ENCODE data around the gene PHACTR1.

The PHACTR1 gene

DNA sequence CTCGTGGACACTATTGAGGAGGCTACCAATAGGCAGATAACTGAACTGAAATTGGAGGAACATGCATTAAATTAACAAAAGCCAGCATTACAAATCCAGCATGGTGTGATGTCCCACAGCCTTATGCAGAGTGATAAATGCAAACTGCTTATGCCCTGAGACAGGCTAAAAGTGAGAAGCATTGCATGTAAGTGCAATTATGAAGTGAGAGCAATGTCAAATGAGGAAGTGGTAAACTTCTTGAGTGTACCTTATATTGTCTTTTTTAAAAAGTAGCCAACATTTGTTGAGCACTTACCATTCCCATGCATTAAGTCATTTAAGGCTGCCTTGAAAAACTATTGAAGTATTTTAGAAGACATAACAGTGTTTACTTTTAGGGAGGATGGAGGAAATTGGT, 399.6 kb downstream of the PHACTR1 start:
- ChIA-PET CTCF (interaction anchor here (0.7 kb wide), 1 partner anchor 472 kb away, joined by 3 read pairs; no protein-coding TSS in a partner anchor), POLR2A (ENCODE audit: low non-redundant PET) (no interaction called here)
- no peak overlapping the region for H3K27ac ChIP-seq
- TF ChIP-seq, protein P1, sequence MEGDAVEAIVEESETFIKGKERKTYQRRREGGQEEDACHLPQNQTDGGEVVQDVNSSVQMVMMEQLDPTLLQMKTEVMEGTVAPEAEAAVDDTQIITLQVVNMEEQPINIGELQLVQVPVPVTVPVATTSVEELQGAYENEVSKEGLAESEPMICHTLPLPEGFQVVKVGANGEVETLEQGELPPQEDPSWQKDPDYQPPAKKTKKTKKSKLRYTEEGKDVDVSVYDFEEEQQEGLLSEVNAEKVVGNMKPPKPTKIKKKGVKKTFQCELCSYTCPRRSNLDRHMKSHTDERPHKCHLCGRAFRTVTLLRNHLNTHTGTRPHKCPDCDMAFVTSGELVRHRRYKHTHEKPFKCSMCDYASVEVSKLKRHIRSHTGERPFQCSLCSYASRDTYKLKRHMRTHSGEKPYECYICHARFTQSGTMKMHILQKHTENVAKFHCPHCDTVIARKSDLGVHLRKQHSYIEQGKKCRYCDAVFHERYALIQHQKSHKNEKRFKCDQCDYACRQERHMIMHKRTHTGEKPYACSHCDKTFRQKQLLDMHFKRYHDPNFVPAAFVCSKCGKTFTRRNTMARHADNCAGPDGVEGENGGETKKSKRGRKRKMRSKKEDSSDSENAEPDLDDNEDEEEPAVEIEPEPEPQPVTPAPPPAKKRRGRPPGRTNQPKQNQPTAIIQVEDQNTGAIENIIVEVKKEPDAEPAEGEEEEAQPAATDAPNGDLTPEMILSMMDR (conservative IDR thresholded peaks at IDR 0.05; ENCODE audit: low read depth): no peak
- no peak for DNase-seq (ENCODE audit: low spot score)

DNA sequence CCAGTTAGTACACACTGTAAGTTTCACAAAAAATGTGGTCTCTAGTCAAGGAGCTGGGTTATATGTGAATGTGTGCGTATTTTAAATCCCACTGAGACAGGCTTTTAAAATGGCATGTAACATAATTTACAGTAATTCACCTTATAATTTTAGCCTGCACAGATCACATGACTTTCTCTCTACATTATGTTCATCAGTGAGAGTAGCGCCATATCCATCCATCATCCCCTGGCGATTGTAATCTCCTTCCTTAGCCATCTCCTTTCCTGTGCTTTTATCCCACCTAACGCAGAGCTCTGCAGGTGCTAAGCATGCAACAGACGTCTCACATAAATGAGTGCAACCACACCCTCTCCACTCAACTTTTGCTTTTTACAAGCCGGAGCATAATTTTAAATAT, 401.0 kb downstream of the PHACTR1 start:
- TF ChIP-seq, protein P1 (conservative IDR thresholded peaks at IDR 0.05; ENCODE audit: low read depth): no peak
- no peak overlapping the region for H3K27ac ChIP-seq
- no peak for DNase-seq (ENCODE audit: low spot score)
- POLR2A ChIA-PET (ENCODE audit: low non-redundant PET): no interaction called here
- CTCF ChIA-PET: interaction anchor here (0.6 kb wide), 1 partner anchor 15 kb away, joined by 3 read pairs; no protein-coding TSS in a partner anchor

DNA sequence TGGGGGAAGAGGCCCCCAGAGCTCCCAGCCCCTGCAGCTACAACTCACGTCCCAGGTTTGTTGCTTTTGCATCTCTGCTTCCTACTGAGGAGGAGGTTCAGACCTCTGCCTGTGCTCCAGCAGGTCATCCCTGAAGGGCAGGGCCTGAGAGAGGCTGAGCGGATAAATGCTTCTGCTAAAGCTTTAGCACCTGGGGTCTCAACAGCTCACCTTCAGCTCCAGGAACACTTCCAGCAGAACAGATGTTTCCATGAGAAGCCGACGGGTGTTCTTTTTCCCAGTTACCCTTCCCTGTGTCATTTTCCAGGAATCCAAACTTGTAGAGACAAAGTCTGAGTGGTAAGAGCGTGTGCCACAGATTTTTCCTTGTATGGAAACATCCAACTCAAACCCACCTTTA, 403.0 kb downstream of the PHACTR1 start:
- H3K27ac ChIP-seq: no peak overlapping the region
- ChIA-PET POLR2A (ENCODE audit: low non-redundant PET) (no interaction called here), CTCF (interaction anchor here (0.8 kb wide), 1 partner anchor 129 kb away, joined by 3 read pairs; no protein-coding TSS in a partner anchor)
- TF ChIP-seq, protein P1 (conservative IDR thresholded peaks at IDR 0.05; ENCODE audit: low read depth): no peak
- DNase-seq (ENCODE audit: low spot score): no peak

DNA sequence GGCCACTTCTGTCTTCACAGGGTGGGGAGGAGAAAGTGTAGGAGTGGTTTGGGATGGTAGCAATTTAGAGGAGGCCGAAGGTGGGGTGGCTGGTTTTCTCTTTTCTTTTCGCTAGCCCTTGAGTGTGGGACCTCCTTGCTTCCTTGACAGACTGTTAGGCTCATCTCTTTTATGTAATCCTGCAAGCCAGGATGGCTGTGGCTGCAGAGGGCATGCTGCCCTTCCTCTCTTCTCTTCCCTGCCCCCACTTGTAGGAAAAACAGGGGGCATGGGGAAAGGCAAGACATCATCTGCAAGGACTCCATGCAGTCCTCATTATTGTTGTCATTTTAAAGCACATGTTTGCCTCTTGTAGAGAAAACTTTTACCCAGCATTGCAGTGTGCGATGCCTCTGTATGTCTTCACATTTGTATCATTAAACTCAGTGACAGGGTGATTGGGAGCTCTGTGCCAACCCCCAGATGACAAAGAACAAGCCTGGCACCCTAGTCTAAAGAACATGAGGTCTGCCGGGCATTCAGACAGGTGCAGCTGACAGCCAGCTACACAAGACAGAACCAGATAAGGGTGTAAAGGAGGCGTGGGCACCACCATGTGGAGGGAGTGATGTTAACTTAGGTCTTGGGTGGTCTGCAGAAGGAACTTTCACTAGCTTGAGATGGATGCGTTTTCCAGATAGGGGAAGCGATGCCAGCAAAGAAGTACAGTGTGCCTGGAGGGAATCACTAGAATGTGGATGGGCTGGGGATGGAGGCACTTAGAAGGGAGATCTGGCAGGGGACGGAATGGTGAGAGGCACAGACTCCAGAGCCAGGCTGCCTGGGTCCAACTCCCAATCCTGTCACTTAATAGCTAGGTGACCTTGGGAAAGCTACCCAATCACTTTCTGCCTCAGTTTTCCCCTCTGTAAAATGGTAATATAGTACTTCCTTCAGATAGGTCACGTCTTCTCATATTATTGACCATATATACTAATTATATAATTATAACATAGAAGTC, 404.2 kb downstream of the PHACTR1 start:
- H3K27ac ChIP-seq: no peak overlapping the region
- no peak for DNase-seq (ENCODE audit: low spot score)
- POLR2A ChIA-PET (ENCODE audit: low non-redundant PET): no interaction called here
- CTCF ChIA-PET: no interaction called here
- TF ChIP-seq, protein P1 (conservative IDR thresholded peaks at IDR 0.05; ENCODE audit: low read depth): no peak

DNA sequence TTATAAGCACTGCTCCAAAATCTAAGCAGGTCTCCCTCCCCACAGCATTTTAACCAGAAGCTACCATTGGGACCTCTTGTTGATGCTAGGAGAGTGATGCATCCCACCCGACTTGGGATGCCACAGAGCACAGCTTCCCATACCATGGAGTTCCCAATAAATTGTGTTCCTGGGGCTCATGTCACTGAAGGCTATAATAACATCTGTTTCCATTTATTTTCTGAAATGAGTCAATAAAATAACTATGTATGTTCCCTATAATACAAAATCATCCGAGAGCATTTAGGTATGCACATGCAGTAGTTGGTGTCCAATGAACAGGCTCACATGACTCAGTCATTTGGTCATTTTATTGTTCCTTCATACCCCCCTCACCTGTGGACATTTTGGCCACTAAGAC, 407.6 kb downstream of the PHACTR1 start:
- ChIA-PET CTCF (no interaction called here), POLR2A (ENCODE audit: low non-redundant PET) (no interaction called here)
- TF ChIP-seq, protein P1 (conservative IDR thresholded peaks at IDR 0.05; ENCODE audit: low read depth): no peak
- no peak for DNase-seq (ENCODE audit: low spot score)
- no peak overlapping the region for H3K27ac ChIP-seq

DNA sequence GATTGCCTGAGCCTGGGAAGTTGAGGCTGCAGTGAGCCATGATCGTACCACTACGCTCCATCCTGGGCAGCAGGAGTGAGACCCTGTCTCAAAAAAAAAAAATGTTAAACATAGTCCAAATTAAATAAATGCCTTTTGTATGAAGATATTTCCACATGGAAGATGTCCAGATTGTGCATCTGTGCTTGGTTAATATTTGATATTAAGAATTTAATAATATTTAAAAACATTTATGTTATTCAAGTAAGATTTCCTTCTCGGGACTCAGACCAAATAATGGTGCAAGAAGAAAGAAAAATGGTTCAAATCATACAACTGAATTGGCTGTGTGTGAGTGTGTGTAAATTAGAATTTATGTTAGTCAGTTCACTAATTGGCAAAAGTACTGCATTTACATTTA, 409.3 kb downstream of the PHACTR1 start:
- DNase-seq (ENCODE audit: low spot score): no peak
- no peak overlapping the region for H3K27ac ChIP-seq
- TF ChIP-seq, protein P1 (conservative IDR thresholded peaks at IDR 0.05; ENCODE audit: low read depth): no peak
- CTCF ChIA-PET: no interaction called here
- POLR2A ChIA-PET (ENCODE audit: low non-redundant PET): no interaction called here
